GM12878 (cell line): ENCODE data around the gene COPG2. TPM values are rescaled to one million over a fixed set of nuclear protein-coding genes. Genes with fewer than 3 reads are reported as not detected.

Experiments
- ATAC-seq: fragments of 200-7000 bp; cut with Tn5 transposase; 3 replicates; pipeline ENCODE4 v1.9.1; 2020; ENCODE audit warnings: mild to moderate bottlenecking, moderate library complexity
- BruUV-seq: library from RNA; stranded (reverse); fragments of 400-500 nt; replicated peaks from 2 replicates; lab custom pipeline; 2021; lab: Mats Ljungman, UMichigan
- CTCF ChIA-PET: fragments of 300-600 bp; sonication (Branson Sonifier 250); formaldehyde crosslinking; extraction: SDS; loops from one replicate; lab custom pipeline; 2021; ENCODE audit warnings: inconsistent platforms; lab: Yijun Ruan, JAX
- POLR2A ChIA-PET: fragments of 350-600 bp; formaldehyde crosslinking; extraction: SDS; loops from one replicate; lab custom pipeline; 2021; ENCODE audit warnings: inconsistent platforms; lab: Charles Lee
- RAD21 ChIA-PET: fragments of 300-600 bp; sonication (Branson Sonifier 250); formaldehyde crosslinking; loops from one replicate; lab custom pipeline; 2023; ENCODE audit warnings: antibody characterized with exemption; ENCODE audit not compliant: unreplicated experiment; lab: Charles Lee
- SMC1A ChIA-PET: fragments of 300-600 bp; sonication (Branson Sonifier 250); formaldehyde crosslinking; loops from one replicate; lab custom pipeline; 2023; ENCODE audit not compliant: unreplicated experiment, uncharacterized antibody; lab: Charles Lee
- DNase-seq: peaks from one replicate; pipeline ENCODE4 v3.0.0-alpha.2; 2011; ENCODE audit warnings: low read depth, low spot score
- FAIRE-seq: peaks from 3 replicates; lab custom pipeline; 2011; peaks lifted over from hg19 to GRCh38; lab: Jason Lieb, UNC
- H2AFZ ChIP-seq: 2 replicates; pipeline ENCODE4 v1.6.0; 2011; ENCODE audit warnings: low read depth, low read length, control low read depth; ENCODE audit not compliant: control insufficient read depth
- H3K27ac ChIP-seq: 2 replicates; pipeline ENCODE4 v1.5.1; 2011; ENCODE audit warnings: control low read depth; ENCODE audit not compliant: control insufficient read depth, insufficient read depth
- H3K27me3 ChIP-seq, 2 experiments: replicated peaks in 1 of 2; 2 replicates each; pipeline versions ENCODE4 v1.6.0 to v1.6.1; 2011; ENCODE audit warnings: low read length in 1 of 2; ENCODE audit not compliant: control insufficient read depth in 2 of 2, insufficient read depth in 2 of 2
- H3K36me3 ChIP-seq, 2 experiments: 2 replicates each; pipeline ENCODE4 v1.5.1; 2011; ENCODE audit warnings: low read length in 1 of 2; ENCODE audit not compliant: control insufficient read depth in 2 of 2, insufficient read depth in 2 of 2
- H3K4me1 ChIP-seq: 2 replicates; pipeline ENCODE4 v1.6.1; 2011; ENCODE audit warnings: mild to moderate bottlenecking, low read length, moderate library complexity, mixed read lengths; ENCODE audit not compliant: control insufficient read depth, insufficient read depth
- H3K4me2 ChIP-seq: 2 replicates; pipeline ENCODE4 v1.6.0; 2011; ENCODE audit warnings: control low read depth; ENCODE audit not compliant: control insufficient read depth, insufficient read depth
- H3K4me3 ChIP-seq: fragments of 200-600 bp; sonication (generic); 2 replicates; pipeline ENCODE4 v1.5.1; 2016
- H3K79me2 ChIP-seq: 2 replicates; pipeline ENCODE4 v1.6.0; 2011; ENCODE audit warnings: low read length; ENCODE audit not compliant: control insufficient read depth, insufficient read depth
- H3K9ac ChIP-seq: 2 replicates; pipeline ENCODE4 v1.8.0; 2011; ENCODE audit warnings: low read length, control low read depth, mixed read lengths; ENCODE audit not compliant: control insufficient read depth, insufficient read depth
- H3K9me3 ChIP-seq: replicated peaks from 3 replicates; pipeline ENCODE4 v1.5.1; 2011; ENCODE audit warnings: mild to moderate bottlenecking, low read length; ENCODE audit not compliant: control insufficient read depth, insufficient read depth
- H4K20me1 ChIP-seq: 2 replicates; pipeline ENCODE4 v1.6.0; 2011; ENCODE audit not compliant: control insufficient read depth, insufficient read depth
- ATF2 ChIP-seq: IDR thresholded peaks from 2 replicates; pipeline ENCODE4 v1.6.1; 2012; ENCODE audit warnings: low read length, inconsistent platforms
- ATF7 ChIP-seq: fragments of 450-650 bp; IDR thresholded peaks from 2 replicates; pipeline ENCODE4 v1.6.1; 2016; ENCODE audit warnings: low read depth, mild to moderate bottlenecking
- BRCA1 ChIP-seq: IDR thresholded peaks from 2 replicates; pipeline ENCODE4 v1.6.1; 2011; ENCODE audit warnings: low read depth, low read length, improper control_type of control experiment
- E2F8 ChIP-seq: fragments of 450-650 bp; IDR thresholded peaks from 2 replicates; pipeline ENCODE4 v1.6.1; 2018; ENCODE audit warnings: mild to moderate bottlenecking, low read depth, moderate library complexity; ENCODE audit not compliant: partially characterized antibody
- ESRRA ChIP-seq: IDR thresholded peaks from 2 replicates; pipeline ENCODE4 v1.6.1; 2012; ENCODE audit warnings: mild to moderate bottlenecking, low read length, improper control_type of control experiment
- FOS ChIP-seq: IDR thresholded peaks from 3 replicates; pipeline ENCODE4 v1.6.1; 2011; ENCODE audit warnings: borderline replicate concordance; ENCODE audit not compliant: insufficient read length; ENCODE audit errors: extremely low read depth
- FOXM1 ChIP-seq: IDR thresholded peaks from 2 replicates; pipeline ENCODE4 v1.6.1; 2012; ENCODE audit warnings: low read depth, mild to moderate bottlenecking, inconsistent platforms, low read length, moderate library complexity
- IKZF2 ChIP-seq, 2 experiments: fragments of 450-650 bp; IDR thresholded peaks; 2 replicates each; pipeline ENCODE4 v1.6.1; 2017; ENCODE audit warnings: mild to moderate bottlenecking in 2 of 2, moderate library complexity in 2 of 2
- IRF4 ChIP-seq: IDR thresholded peaks from 2 replicates; pipeline ENCODE4 v1.6.1; 2011; ENCODE audit warnings: low read depth, low read length
- JUND ChIP-seq: IDR thresholded peaks from 2 replicates; pipeline ENCODE4 v1.6.1; 2012; ENCODE audit warnings: low read depth, mild to moderate bottlenecking, low read length, improper control_type of control experiment, moderate library complexity
- NFIC ChIP-seq: IDR thresholded peaks from 2 replicates; pipeline ENCODE4 v1.6.1; 2012; ENCODE audit warnings: low read depth, mild to moderate bottlenecking, inconsistent platforms, low read length, moderate library complexity
- NFYB ChIP-seq: IDR thresholded peaks from 2 replicates; pipeline ENCODE4 v1.6.1; 2011; ENCODE audit warnings: low read depth, mild to moderate bottlenecking, low read length, improper control_type of control experiment, moderate library complexity; ENCODE audit not compliant: insufficient read depth
- NRF1 ChIP-seq: conservative IDR thresholded peaks from 2 replicates; pipeline ENCODE4 v1.6.1; 2011; ENCODE audit warnings: mild to moderate bottlenecking, low read depth, low read length, improper control_type of control experiment
- POLR2AphosphoS2 ChIP-seq: IDR thresholded peaks from 2 replicates; pipeline ENCODE4 v1.6.1; 2011; ENCODE audit warnings: low read depth, mild to moderate bottlenecking, low read length, improper control_type of control experiment, moderate library complexity
- SREBF2 ChIP-seq: IDR thresholded peaks from 2 replicates; pipeline ENCODE4 v1.6.1; 2012; ENCODE audit warnings: mild to moderate bottlenecking, low read length
- STAT1 ChIP-seq: fragments of 450-650 bp; conservative IDR thresholded peaks from 2 replicates; pipeline ENCODE4 v1.6.1; 2014; ENCODE audit warnings: antibody characterized with exemption, mild to moderate bottlenecking
- TCF12 ChIP-seq: IDR thresholded peaks from 2 replicates; pipeline ENCODE4 v1.6.1; 2011; ENCODE audit warnings: low read depth, mild to moderate bottlenecking, low read length
- WRNIP1 ChIP-seq: IDR thresholded peaks from 2 replicates; pipeline ENCODE4 v1.6.1; 2011; ENCODE audit warnings: low read depth, low read length, improper control_type of control experiment, borderline replicate concordance
- YBX1 ChIP-seq: fragments of 450-650 bp; IDR thresholded peaks from 2 replicates; pipeline ENCODE4 v1.6.1; 2016; ENCODE audit warnings: antibody characterized with exemption
- YY1 ChIP-seq: IDR thresholded peaks from 2 replicates; pipeline ENCODE4 v1.6.1; 2011; ENCODE audit warnings: low read depth, mild to moderate bottlenecking, low read length
- WGBS: methylation state at CpG from one replicate; pipeline ENCODE4 v1.1.6; 2016; ENCODE audit warnings: low lambda C conversion rate; ENCODE audit not compliant: insufficient replicate concordance, insufficient coverage; ENCODE audit errors: missing lambda C conversion rate; 5-methylcytosine and 5-hydroxymethylcytosine counted together
- in situ Hi-C: fragments of 300-500 bp; cut with MboI; formaldehyde crosslinking; loops from 9 replicates; pipeline ENCODE4 v1.14.3; 2018; ENCODE audit warnings: mixed read lengths
- intact Hi-C: fragments of 100-400 bp; cut with micrococcal nuclease; formaldehyde crosslinking; loops from one replicate; pipeline ENCODE4 v1.14.2; 2022; ENCODE audit not compliant: unreplicated experiment
- polyA plus RNA-seq, 11 experiments: library from polyadenylated mRNA; depleted of rRNA in 4 of 11; unstranded in 6 of 11; stranded (reverse) in 5 of 11; fragments of >200 nt; fragmentation: Nextera tagmentation in 4 of 11; fragmentation: Illumina TruSeq in 1 of 11; extraction: Ambion mirVana in 4 of 11; extraction: Trizol in 1 of 11; gene quantifications; 1 replicate in 1 of 11; 2 replicates in 10 of 11; pipeline versions ENCODE4 v1.2.1 to v1.2.3, GENCODE V29; 2011 to 2016; ENCODE audit warnings: inconsistent platforms in 2 of 11, missing spikeins in 2 of 11, low read depth in 1 of 11
- total RNA-seq, 4 experiments: library from RNA; depleted of rRNA in 3 of 4; stranded (reverse); fragments of >200 nt in 3 of 4; fragmentation: Illumina TruSeq in 1 of 4; extraction: Trizol in 1 of 4; gene quantifications; 2 replicates each; pipeline versions ENCODE4 v1.2.1 to v1.2.3, GENCODE V29; 2013 to 2021

COPG2 gene
- total and polyA plus RNA-seq, 10 of the 15 experiments (the other 5 are each of a cell fraction or from before 2014, with no cell fraction given): 3.4 to 37.8 (median 16.7) TPM

- no peak for TF ChIP-seq BRCA1
- no peak for TF ChIP-seq IRF4
- TF ChIP-seq WRNIP1: no peak
- TF ChIP-seq ESRRA: no peak
- no peak for TF ChIP-seq SREBF2
- no peak for TF ChIP-seq FOS
- TF ChIP-seq, all 136 proteins: peak for 0
These were observed 189.6 kb downstream of the COPG2 start (continued) for GRCh38 chr7:130478991-130479390.

- no TSS peak for BruUV-seq
- ChIA-PET RAD21 (interaction anchor here (1.0 to 1.3 kb wide), 2 partner anchors 10 to 109 kb away, joined by 3 to 5 read pairs; no protein-coding TSS in a partner anchor), POLR2A (no interaction called here), SMC1A (interaction anchor here (0.9 to 1.8 kb wide), 7 partner anchors 8 to 233 kb away, joined by 3 to 7 read pairs (median 5); no protein-coding TSS in a partner anchor), CTCF (interaction anchor here (1.7 to 2.1 kb wide), 2 partner anchors 8 to 11 kb away, joined by 4 to 12 read pairs; no protein-coding TSS in a partner anchor)
- Histone ChIP-seq H3K27ac (peak overlapping the region; percentile 63), H3K4me2 (peak overlapping the region; percentile 67), H3K4me3 (no peak overlapping the region), H3K9me3 (no peaks in the 10 kb centered on the region; the same call in 2 of the 3 replicates), H4K20me1 (no peaks in the 10 kb centered on the region), H3K9ac (peak overlapping the region; percentile 33), H3K27me3 (no peaks in the 10 kb centered on the region), H3K4me1 (peaks cover 11% of the 10 kb centered on the region; the same call in 1 of the 2 replicates), H2AFZ (0 out of 2 replicates have a peak overlapping the region, but pooled peaks have one; percentile 2), H3K79me2 (no peaks in the 10 kb centered on the region), H3K36me3 (no peaks in the 10 kb centered on the region)
- DNase-seq (peak; percentile 32), ATAC-seq (peak; percentile 86), FAIRE-seq (peak; percentile 18)
- intact Hi-C loops (no loop called here), in situ Hi-C loops (no loop called here)
- 22% methylated on average over 9 of the region's 9 CpGs for WGBS
- TF ChIP-seq NFIC: peak; percentile 64
- no peak for TF ChIP-seq JUND
- TF ChIP-seq STAT1: no peak
- no peak for TF ChIP-seq NRF1
- TF ChIP-seq YY1: no peak
- 0 out of 2 replicates have a peak, but pooled peaks have one; percentile 3 for TF ChIP-seq TCF12
- TF ChIP-seq IKZF2 (IDR thresholded peaks at IDR 0.05): peak in 1 of 2 experiments; percentile 22; a peak in 1 of 4 replicates
- TF ChIP-seq E2F8: no peak
- no peak for TF ChIP-seq POLR2AphosphoS2
- peak; percentile 41; the same call in 1 of the 2 replicates for TF ChIP-seq FOXM1
- TF ChIP-seq ATF7: no peak
- TF ChIP-seq YBX1: no peak
- TF ChIP-seq NFYB: no peak
- no peak for TF ChIP-seq SREBF2
- TF ChIP-seq ATF2: 0 out of 2 replicates have a peak, but pooled peaks have one; percentile 46
These were observed 192.0 kb downstream of the COPG2 start for GRCh38 chr7:130476297-130477150.
